ENCODE results near the gene TOPBP1.

TOPBP1 gene

DNA sequence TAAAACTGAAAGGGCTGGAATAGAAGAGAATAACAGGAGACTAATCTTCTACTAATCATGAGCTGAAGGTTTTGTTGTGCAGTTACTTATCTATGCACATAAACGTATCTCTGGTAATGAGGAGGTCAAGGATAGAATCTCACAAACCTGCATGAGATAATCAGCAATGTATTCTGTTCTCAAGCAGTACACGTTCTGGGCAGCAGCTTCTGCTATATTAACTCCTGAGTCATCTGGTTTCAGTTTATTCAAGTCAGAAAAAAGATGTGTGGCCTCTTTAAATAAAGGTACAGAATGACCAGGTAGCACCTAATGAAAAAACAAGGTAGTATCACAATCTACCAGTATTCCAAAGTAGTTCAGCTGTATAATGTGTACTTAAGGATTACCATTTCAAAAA, 53.4 kb downstream of the TOPBP1 start:
- DNase-seq (ENCODE audit: low read depth in 3 of 3, low spot score in 1 of 3), result no peak

DNA sequence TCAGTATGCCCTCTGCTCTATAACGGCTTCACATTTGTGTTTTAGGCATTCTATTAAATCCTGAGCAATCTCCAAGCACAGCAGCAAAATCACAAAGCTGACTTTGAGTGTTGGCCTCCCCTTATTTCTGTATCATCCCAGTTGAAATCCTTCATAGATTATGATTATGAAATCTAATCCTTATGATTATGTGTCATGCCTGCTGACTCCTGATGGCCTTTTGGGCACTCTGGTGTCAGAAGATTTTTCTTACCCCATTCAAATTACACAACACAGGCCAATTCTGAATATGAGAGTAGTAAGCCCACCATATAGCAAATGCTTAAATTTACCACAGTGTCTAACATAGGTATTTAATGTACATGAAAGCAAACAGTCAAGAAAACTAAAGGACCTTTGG, 53.9 kb downstream of the TOPBP1 start:
- DNase-seq (ENCODE audit: low read depth in 3 of 3, low spot score in 1 of 3), result no peak

GRCh38 chr3:133606902-133607301, 54.8 kb downstream of the TOPBP1 start:
- DNase-seq (ENCODE audit: low read depth in 3 of 3, low spot score in 1 of 3), result no peak

DNA sequence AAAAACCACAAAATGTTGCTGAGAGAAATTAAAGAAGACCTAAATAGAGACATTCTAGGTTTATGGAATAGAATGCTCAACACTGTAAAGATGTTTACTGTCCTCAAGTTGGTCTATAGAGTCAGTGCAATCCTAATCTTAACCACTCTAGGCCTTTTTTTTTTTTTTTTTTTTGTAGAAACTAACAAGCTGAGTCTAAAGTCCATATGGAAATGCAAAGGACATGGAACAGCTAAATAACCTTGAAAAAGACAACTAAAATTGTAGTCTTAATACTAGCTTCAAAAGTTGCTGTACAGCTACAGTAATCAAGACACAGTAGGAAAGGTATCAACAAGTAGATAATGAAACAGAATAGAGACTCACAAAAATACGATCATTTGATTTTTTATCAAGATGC, 55.4 kb downstream of the TOPBP1 start:
- DNase-seq (ENCODE audit: low read depth in 3 of 3, low spot score in 1 of 3), result no peak

DNA sequence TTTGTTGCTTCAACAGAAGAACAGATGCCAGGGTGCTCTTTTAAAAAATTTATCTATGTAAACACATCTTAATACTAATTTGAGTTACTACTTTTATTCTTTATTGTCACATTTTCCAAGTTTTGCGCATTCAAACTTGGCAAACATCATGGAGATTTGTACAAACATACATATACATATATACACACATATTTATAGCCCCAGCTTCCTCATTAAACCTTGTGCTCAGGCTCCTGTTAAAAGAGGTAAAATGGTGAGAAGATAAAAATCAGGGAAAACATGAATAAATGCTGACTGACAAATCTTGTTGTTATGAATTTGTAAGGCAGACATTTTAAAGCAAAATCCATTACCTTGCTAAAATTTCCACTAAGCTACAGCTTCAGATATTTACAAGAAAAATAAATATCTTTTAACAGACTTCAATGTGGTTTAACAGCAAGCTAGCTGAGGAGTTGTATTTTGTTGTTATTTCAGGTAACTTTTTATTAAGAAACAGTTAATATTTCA, 61.1 kb downstream of the TOPBP1 start:
- DNase-seq (ENCODE audit: low read depth in 3 of 3, low spot score in 1 of 3), result no peak

DNA sequence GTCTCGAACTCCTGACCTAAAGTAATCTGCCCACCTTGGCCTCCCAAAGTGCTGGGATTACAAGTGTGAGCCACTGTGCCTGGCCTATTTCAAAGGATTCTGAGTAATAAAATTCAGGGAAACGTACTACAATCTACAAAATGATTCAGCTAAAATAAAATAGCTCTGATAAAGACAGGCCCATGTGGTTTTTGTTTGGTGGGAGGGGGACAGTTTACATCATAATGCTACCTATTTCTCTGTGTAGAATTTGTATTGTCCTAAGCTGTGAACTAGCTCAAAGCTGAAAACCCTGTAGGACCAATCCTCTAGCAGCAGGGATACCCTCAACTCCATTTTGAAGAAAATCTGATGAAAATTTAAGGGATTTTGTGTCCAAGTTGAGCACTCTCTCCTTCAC, 62.5 kb downstream of the TOPBP1 start:
- no peak for DNase-seq (ENCODE audit: low read depth in 3 of 3, low spot score in 1 of 3)

- no peak for DNase-seq (ENCODE audit: low read depth in 3 of 3, low spot score in 1 of 3)
Observed at GRCh38 chr3:133598405-133598804, 63.3 kb downstream of the TOPBP1 start.

DNA sequence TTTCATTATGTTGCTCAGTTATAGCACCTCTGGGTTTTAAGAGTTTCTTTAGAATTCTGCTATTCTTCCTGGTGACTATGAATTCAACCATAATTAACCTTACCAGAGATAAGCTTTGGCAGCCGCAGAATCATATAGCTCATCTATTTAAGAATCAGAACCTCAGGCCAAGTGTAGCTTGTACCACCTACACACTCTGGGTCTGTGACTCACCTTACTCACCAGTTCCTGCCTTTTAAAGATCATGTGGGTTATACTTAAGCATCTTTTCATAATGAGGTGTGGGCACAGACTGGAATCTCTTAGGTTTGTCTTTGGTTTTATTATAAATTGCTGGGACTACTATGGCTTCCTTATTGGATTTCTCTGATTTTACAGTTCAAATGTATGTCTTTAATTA, 66.4 kb downstream of the TOPBP1 start:
- no peak for DNase-seq (ENCODE audit: low read depth in 3 of 3, low spot score in 1 of 3)

- no peak for DNase-seq (ENCODE audit: low read depth in 3 of 3, low spot score in 1 of 3)
Observed at GRCh38 chr3:133593243-133593642, 68.5 kb downstream of the TOPBP1 start.

GRCh38 chr3:133592843-133593242, 68.9 kb downstream of the TOPBP1 start:
- DNase-seq (ENCODE audit: low read depth in 3 of 3, low spot score in 1 of 3), result no peak

DNA sequence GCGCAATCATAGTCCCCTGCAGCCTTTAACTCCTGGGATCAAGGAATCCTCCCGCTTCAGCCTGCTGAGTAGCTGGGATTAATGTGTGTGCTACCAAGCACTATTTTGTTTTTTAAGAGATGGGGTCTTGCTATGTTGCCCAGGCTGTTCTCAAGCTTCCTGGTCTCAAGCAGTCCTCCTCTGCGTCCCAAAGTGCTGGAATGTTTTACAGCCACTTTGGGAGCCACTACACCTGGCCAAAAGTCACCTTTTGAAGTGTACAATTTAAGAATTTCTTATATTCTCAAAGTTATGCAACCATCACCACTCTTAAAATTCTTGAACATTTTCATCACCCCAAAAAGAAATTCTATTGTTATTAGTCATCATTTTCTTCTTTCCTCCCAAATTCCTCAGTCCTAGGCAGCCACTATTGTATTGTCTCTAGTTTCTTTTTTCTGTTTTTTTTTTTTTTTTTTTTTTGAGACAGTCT, 70.4 kb downstream of the TOPBP1 start:
- DNase-seq (ENCODE audit: low read depth in 3 of 3, low spot score in 1 of 3), result no peak

- no peak for DNase-seq (ENCODE audit: low read depth in 3 of 3, low spot score in 1 of 3)
Observed at GRCh38 chr3:133589503-133589902, 72.2 kb downstream of the TOPBP1 start.

DNA sequence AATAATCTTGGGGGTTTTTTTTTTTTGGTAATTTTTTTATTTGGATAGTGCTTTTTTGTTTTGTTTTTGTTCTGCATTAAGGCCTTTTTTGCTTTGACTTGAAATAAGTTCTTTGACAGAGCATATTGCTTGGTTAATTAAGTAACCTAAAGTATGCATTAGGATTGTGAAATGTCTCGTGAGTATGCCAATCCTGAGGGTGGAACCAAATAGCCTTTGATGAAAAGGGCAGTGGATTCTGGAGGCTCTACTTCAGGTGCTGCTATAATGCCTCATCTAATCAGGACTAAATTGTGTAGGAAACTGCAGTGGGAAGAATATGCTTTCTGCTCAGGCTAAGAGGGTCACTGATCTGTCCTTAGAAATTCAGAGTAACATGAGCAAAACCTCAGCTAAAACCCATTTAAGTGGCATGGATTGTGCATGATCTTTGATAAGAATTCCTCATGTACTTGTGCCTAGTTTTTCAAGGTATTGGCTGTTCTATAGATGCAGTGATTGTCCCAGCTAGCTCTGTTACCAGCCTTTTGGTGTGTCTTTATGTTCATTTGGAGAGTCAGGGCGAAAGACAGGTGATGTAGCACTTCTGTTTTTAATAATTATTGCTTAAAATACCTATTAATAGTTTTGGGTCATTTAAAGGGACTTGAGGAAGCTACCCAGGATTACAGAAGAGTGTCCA, 72.8 kb downstream of the TOPBP1 start:
- DNase-seq (ENCODE audit: low read depth in 3 of 3, low spot score in 1 of 3), result no peak

GRCh38 chr3:133588035-133588434, 73.7 kb downstream of the TOPBP1 start:
- DNase-seq (ENCODE audit: low read depth in 3 of 3, low spot score in 1 of 3), result no peak

DNA sequence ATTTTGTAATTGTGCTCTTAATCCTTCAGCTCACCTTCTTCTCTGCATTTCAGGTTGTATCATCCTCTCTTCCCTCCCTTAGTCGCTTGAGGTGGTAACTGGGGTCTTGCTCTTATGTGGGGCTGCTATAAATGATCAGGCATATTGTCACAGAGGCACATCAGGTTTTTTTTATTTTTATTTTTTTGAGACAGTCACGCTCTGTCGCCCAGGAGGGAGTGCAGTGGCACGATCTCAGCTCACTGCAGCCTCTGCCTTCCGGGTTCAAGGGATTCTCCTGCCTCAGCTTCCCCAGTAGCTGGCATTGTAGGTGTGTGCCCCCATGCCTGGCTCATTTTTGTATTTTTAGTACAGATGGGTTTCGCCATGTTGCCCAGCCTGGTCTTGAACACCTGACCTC, 78.3 kb downstream of the TOPBP1 start:
- DNase-seq (ENCODE audit: low read depth in 3 of 3, low spot score in 1 of 3), result no peak

GRCh38 chr3:133578548-133579191, 83.1 kb downstream of the TOPBP1 start:
- DNase-seq (ENCODE audit: low read depth in 3 of 3, low spot score in 1 of 3), result no peak

DNA sequence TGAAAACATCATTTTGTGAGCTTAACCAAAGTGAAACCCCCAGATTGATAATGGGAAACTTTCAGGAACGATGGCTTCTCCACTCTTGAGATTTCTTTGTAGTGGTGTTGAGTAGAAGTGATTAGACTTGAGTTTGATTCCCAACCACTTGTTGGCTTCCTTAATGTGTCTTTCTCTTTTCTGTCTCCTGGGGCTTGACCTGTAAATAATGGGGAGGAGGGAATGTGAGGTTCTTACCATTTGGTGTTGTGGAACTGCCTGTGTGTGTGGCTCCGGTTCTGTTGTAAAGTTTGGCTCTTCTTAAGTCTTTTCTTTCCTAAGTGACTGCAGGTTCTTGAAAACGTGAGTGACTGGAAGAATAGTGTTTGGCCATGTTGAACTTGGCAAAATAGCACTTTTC, 85.6 kb downstream of the TOPBP1 start:
- no peak for DNase-seq (ENCODE audit: low read depth in 3 of 3, low spot score in 1 of 3)

- no peak for DNase-seq (ENCODE audit: low read depth in 3 of 3, low spot score in 1 of 3)
Observed at GRCh38 chr3:133575086-133575485, 86.7 kb downstream of the TOPBP1 start.

GRCh38 chr3:133574260-133574881, 87.4 kb downstream of the TOPBP1 start:
- DNase-seq (ENCODE audit: low read depth in 3 of 3, low spot score in 1 of 3), result peak in 2 of 3 donors; percentile 38 to 50

- DNase-seq (ENCODE audit: low read depth in 3 of 3, low spot score in 1 of 3), result peak in 2 of 3 donors; percentile 42 to 51
Observed at GRCh38 chr3:133573629-133574194, 88.0 kb downstream of the TOPBP1 start, which contains the start of gene CDV3. CDV3 (plus strand) TSS chr3:133573686; CDS start chr3:133574045, 359 bp downstream.

DNA sequence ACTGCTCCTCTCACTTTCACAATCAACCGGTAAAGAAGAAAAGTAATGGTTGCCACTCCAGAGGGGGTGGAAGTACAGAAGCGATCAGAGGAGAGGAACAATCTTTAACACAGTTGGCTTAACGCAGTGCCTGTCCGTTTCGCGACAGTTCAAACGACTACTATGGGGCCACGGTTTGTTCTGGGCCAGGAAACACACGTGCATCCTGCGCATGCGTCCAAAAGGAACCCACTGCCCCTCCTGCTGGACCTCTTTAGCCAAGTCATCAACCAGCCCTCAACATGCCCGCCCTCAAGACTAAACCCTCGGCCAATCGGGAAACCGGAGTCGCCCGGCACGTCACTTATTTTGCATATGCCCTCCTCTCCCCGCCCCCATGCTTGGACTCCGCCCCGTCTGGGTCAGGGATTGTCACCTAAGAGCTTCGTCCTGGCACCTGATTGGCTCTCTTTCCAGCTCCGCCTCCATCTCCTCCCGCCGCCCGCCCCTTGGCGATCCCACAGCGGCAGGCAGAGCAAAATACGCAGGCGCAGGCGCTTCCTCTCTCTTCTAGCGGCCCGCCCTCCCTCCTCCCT, 88.6 kb downstream of the TOPBP1 start:
- peak; percentile 99 to 100 (median 100) for DNase-seq (ENCODE audit: low read depth in 3 of 3, low spot score in 1 of 3)

Measured in stimulated activated CD4-positive, alpha-beta T cell treated with anti-CD3 and anti-CD28 coated beads, TNF-alpha, amount 100 ng/mL, for 1 hour (primary cell).